Heart left ventricle (tissue), 16 donors: ENCODE results near the gene SPTB. TPM values are rescaled to one million over a fixed set of nuclear protein-coding genes. Genes with fewer than 3 reads are reported as not detected.

Experiments
- ATAC-seq, 4 donors: fragments of 200-7000 bp; cut with Tn5 transposase; one replicate each; pipeline ENCODE4 v1.9.1; 2020 to 2022; ENCODE audit warnings: moderate library complexity in 4 of 4, mild to moderate bottlenecking in 3 of 4, moderate number of reproducible peaks in 1 of 4
- DNase-seq, 5 donors: peaks; one replicate each; pipeline ENCODE4 v3.0.0-alpha.2; 2020
- H3K27ac ChIP-seq, 12 donors: fragments of 200-600 bp; sonication (generic) in 4 of 12; one replicate each; pipeline versions ENCODE4 v1.5.0 to v1.8.0; 2016 to 2022; ENCODE audit warnings: mild to moderate bottlenecking in 2 of 12
- H3K27me3 ChIP-seq, 9 donors: fragments of 200-600 bp; sonication (generic) in 2 of 9; one replicate each; pipeline versions ENCODE4 v1.5.1 to v1.8.0; 2016 to 2022; ENCODE audit warnings: mild to moderate bottlenecking in 3 of 9
- H3K36me3 ChIP-seq, 9 donors: fragments of 200-600 bp; sonication (generic) in 2 of 9; one replicate each; pipeline versions ENCODE4 v1.5.0 to v1.8.0; 2018 to 2022; ENCODE audit warnings: mild to moderate bottlenecking in 2 of 9
- H3K4me1 ChIP-seq, 12 donors: fragments of 200-600 bp; sonication (generic) in 4 of 12; one replicate each; pipeline versions ENCODE4 v1.5.0 to v1.8.0; 2016 to 2022; ENCODE audit warnings: mild to moderate bottlenecking in 3 of 12
- H3K4me3 ChIP-seq, 12 donors: fragments of 200-600 bp; sonication (generic) in 4 of 12; one replicate each; pipeline versions ENCODE4 v1.5.0 to v1.8.0; 2017 to 2022; ENCODE audit warnings: mild to moderate bottlenecking in 9 of 12, moderate library complexity in 4 of 12
- H3K9me3 ChIP-seq, 12 donors: fragments of 200-600 bp; sonication (generic) in 4 of 12; one replicate each; pipeline versions ENCODE4 v1.5.0 to v1.8.0; 2016 to 2022; ENCODE audit warnings: mild to moderate bottlenecking in 1 of 12
- POLR2A ChIP-seq, 2 donors: fragments of 450-650 bp; IDR thresholded peaks; one replicate each; pipeline ENCODE4 v1.6.1; 2017; ENCODE audit warnings: antibody characterized with exemption in 2 of 2, mild to moderate bottlenecking in 2 of 2, moderate library complexity in 2 of 2
- WGBS, 4 donors: extraction: QIAGEN DNeasy Blood & Tissue Kit in 2 of 4; methylation state at CpG; one replicate each; pipeline versions ENCODE4 v1.1.5 to v1.1.7; 2013 to 2018; 5-methylcytosine and 5-hydroxymethylcytosine counted together
- intact Hi-C, 10 donors: fragments of 100-400 bp; cut with DNase I; formaldehyde crosslinking; loops; one replicate each; pipeline versions ENCODE4 v1.11.1 to v1.14.2; 2022
- polyA plus RNA-seq, 2 donors: library from polyadenylated mRNA; stranded (reverse); fragments of 200-250 nt; gene quantifications; one replicate each; pipeline ENCODE4 v1.2.3, GENCODE V29; 2013
- total RNA-seq, 9 donors: library from RNA; depleted of rRNA in 2 of 9; stranded (reverse); fragments of >200 nt in 2 of 9; fragmentation: NEBNext Ultra II Directional in 3 of 9; extraction: Animal tissue kit (Norgen Biotek cat#: 25700) in 3 of 9; gene quantifications; one replicate each; pipeline versions ENCODE4 v1.1.0 to v1.2.4, GENCODE V29; 2016 to 2023
- TF ChIP-seq, protein P1 (sequence below), 12 donors: fragments of 200-600 bp; sonication (generic) in 4 of 12; IDR thresholded peaks; one replicate each; pipeline versions ENCODE4 v1.5.0 to v1.8.0; 2018 to 2022; ENCODE audit warnings: antibody characterized with exemption in 12 of 12, mild to moderate bottlenecking in 5 of 12
- donor health status: ischemic (EF 13 %, LVEDD 7.1; RV severe dilation, severe dysfunction).
- donor health status: healthy with polysubstance abuse.
- donor health status: DM: no; HTN: yes; CAD: no.
- donor health status: DM: no; HTN: no; CAD: no.
- donor health status: ischemic (EF 25% LVEDD 6.9; RV normal size, moderate dysfunction).
- donor health status: ischemic (EF 25% LVEDD 5.7; RV mildly dilated, moderate dysfunction).
- donor health status: healthy.
- donor health status: DM: yes; HTN: yes; CAD: no.
- donor health status: ischemic (EF 35%, LVEDD 5.7; RV mildly dilated, moderate dysfunction).
- donor health status: nonischemic (EF 11% LVEDD 7.7; RV severe dilation, severe dysfunction).
- donor health status: DM: yes; HTN: yes; CAD: no.
- donor health status: PGD.
- donor health status: ischemic (EF 29% LVEDD 5.4; RV normal size, mild dysfunction).
- donor health status: nonischemic (EF 23%, LVEDD 6.1; RV moderate dilation, normal function).

SPTB gene
- total and polyA plus RNA-seq, 11 donors = 60.3 to 195 (median 92.6) TPM

DNA sequence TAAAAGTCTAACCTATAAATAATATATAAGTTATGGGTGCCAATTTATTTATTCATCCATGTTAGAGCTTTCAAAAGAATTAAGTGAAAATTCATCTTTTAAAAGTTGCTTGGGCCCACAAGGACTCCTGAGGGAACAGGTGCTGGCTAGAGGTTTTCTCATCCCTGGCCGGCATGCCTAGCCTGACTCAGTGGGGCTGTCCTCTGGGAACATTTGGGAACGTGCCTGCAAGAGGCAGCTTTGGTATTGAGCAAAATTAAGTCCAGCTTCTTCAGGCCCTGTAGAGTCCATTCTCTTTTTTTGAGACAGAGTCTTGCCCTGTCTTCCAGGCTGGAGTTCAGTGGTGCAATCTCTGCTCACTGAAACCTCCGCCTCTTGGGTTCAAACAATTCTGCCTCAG, 44.7 kb downstream of the SPTB start:
- TF ChIP-seq POLR2A (IDR thresholded peaks at IDR 0.05) = no peak
- TF ChIP-seq, protein P1, sequence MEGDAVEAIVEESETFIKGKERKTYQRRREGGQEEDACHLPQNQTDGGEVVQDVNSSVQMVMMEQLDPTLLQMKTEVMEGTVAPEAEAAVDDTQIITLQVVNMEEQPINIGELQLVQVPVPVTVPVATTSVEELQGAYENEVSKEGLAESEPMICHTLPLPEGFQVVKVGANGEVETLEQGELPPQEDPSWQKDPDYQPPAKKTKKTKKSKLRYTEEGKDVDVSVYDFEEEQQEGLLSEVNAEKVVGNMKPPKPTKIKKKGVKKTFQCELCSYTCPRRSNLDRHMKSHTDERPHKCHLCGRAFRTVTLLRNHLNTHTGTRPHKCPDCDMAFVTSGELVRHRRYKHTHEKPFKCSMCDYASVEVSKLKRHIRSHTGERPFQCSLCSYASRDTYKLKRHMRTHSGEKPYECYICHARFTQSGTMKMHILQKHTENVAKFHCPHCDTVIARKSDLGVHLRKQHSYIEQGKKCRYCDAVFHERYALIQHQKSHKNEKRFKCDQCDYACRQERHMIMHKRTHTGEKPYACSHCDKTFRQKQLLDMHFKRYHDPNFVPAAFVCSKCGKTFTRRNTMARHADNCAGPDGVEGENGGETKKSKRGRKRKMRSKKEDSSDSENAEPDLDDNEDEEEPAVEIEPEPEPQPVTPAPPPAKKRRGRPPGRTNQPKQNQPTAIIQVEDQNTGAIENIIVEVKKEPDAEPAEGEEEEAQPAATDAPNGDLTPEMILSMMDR (IDR thresholded peaks at IDR 0.05) = no peak
- H3K36me3 ChIP-seq = no peaks in the 10 kb centered on the region
- no peak for DNase-seq
- ATAC-seq = no peak
- H3K9me3 ChIP-seq = no peaks in the 10 kb centered on the region
- H3K4me1 ChIP-seq = peaks cover 0 to 31% (median 6%) of the 10 kb centered on the region in 12 donors
- WGBS, 4 donors = 65 to 77% (median 70%) methylated on average over 3 of the region's 3 CpGs
- no peak overlapping the region for H3K4me3 ChIP-seq
- intact Hi-C loops = no loop called here
- H3K27me3 ChIP-seq = no peaks in the 10 kb centered on the region
- no peak overlapping the region for H3K27ac ChIP-seq

DNA sequence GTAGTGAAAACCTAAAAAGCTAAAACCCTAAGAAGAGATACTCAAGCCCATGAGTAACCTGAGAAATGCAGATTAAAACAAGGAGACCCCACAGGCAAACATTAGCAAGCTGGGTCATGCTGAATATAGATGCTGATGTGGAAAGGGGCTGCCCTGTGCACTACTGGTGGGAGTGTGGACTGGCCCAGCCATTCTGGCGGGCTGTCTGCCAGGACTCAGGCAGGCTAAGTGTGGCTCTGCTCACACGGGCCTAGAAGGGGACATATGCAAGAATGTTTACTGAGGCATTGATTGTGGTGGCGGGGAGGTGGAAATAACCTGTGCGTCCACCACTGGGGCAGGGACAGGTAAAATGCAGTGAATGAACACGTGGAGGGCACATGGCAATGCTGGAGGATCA, 48.3 kb downstream of the SPTB start:
- no peaks in the 10 kb centered on the region for H3K9me3 ChIP-seq
- H3K27ac ChIP-seq = no peak overlapping the region
- H3K36me3 ChIP-seq = no peaks in the 10 kb centered on the region
- peak in 1 of 4 donors; percentile 57 for ATAC-seq
- peaks cover 0 to 42% (median 12%) of the 10 kb centered on the region in 12 donors for H3K4me1 ChIP-seq
- no peak for DNase-seq
- TF ChIP-seq POLR2A (IDR thresholded peaks at IDR 0.05) = no peak
- TF ChIP-seq, protein P1 (IDR thresholded peaks at IDR 0.05) = no peak
- 64 to 69% (median 67%) methylated on average over 5 of the region's 5 CpGs for WGBS, 4 donors
- intact Hi-C loops = no loop called here
- no peaks in the 10 kb centered on the region for H3K27me3 ChIP-seq
- H3K4me3 ChIP-seq = no peak overlapping the region

DNA sequence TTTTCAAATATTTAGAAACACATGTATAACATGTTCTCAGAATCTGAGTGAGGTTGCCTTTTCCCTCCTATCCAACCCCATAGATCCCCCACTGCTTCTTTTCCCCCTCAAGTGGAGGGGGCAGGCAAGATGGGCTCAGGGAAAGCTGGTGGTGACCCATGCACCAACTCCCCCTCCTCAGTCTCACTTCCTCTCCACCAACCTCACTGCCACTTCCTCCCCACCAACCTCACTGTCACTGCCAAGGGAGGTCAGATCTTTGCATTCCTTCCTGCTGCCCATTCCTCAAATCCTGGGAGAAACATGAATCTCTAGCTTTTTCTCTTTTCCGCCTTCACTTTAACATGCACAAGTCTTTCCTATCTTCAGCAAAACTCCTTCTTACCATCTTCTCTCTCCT, 48.7 kb downstream of the SPTB start:
- H3K27ac ChIP-seq = no peak overlapping the region
- ATAC-seq (no peak), DNase-seq (no peak)
- H3K4me3 ChIP-seq = no peak overlapping the region
- no peaks in the 10 kb centered on the region for H3K9me3 ChIP-seq
- TF ChIP-seq POLR2A (IDR thresholded peaks at IDR 0.05) = no peak
- TF ChIP-seq, protein P1 (IDR thresholded peaks at IDR 0.05) = no peak
- intact Hi-C loops = no loop called here
- no peaks in the 10 kb centered on the region for H3K36me3 ChIP-seq
- no peaks in the 10 kb centered on the region for H3K27me3 ChIP-seq
- 91 to 95% (median 92%) methylated on average over 1 of the region's 1 CpG for WGBS, 4 donors
- H3K4me1 ChIP-seq = peaks cover 0 to 46% (median 15%) of the 10 kb centered on the region in 12 donors

DNA sequence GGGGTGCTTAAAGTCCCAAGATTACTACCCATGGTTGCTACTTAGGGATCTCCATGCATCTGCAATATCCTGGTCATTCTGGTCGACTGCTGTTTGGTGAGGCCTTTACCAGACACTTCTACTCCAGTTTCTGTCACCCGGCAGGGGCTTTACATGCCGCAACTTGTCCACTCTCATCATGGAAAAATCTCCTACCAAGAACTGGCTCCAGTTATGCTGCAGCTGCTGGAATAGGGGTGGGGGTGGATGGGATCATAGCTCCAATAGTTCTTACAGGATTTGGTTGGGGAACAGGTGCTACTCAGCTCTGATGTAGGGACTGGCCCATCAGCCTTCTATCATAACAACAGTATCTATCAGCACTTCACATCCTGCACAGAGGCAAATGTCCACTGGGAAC, 51.6 kb downstream of the SPTB start:
- Histone ChIP-seq H3K4me1 (peaks cover 0 to 65% (median 21%) of the 10 kb centered on the region in 12 donors), H3K4me3 (no peak overlapping the region), H3K27ac (no peak overlapping the region), H3K36me3 (no peaks in the 10 kb centered on the region), H3K27me3 (no peaks in the 10 kb centered on the region), H3K9me3 (no peaks in the 10 kb centered on the region)
- TF ChIP-seq, protein P1 (IDR thresholded peaks at IDR 0.05) = no peak
- TF ChIP-seq POLR2A (IDR thresholded peaks at IDR 0.05) = no peak
- DNase-seq (no peak), ATAC-seq (no peak)
- 73 to 89% (median 77%) methylated on average over 3 of the region's 3 CpGs for WGBS, 4 donors
- intact Hi-C loops = loop anchor here in 4 of 10 donors (5.0 to 10.0 kb wide), 3 partner anchors 49 to 157 kb away; partner anchors contain the start of genes SPTB (in 2 of the 4) and FNTB (in 1 of the 4)
